Endothelial cell (in vitro differentiated cells): ENCODE data around the gene KCNE3. TPM values are rescaled to one million over a fixed set of nuclear protein-coding genes. Genes with fewer than 3 reads are reported as not detected.

Experiments used
- DNase-seq: peaks from one replicate; pipeline ENCODE4 v3.0.0; 2021; ENCODE audit warnings: low spot score
- H3K27ac Mint-ChIP-seq: one replicate; pipeline ENCODE4 v1.8.0; 2021; ENCODE audit warnings: mixed read lengths, inconsistent platforms; ENCODE audit not compliant: unreplicated experiment
- H3K27me3 Mint-ChIP-seq: one replicate; pipeline ENCODE4 v1.8.0; 2021; ENCODE audit warnings: mild to moderate bottlenecking, moderate library complexity, mixed read lengths, inconsistent platforms; ENCODE audit not compliant: unreplicated experiment
- H3K36me3 Mint-ChIP-seq: one replicate; pipeline ENCODE4 v1.8.0; 2021; ENCODE audit warnings: mild to moderate bottlenecking, low read depth, mixed read lengths, inconsistent platforms; ENCODE audit not compliant: unreplicated experiment
- H3K4me1 Mint-ChIP-seq: one replicate; pipeline ENCODE4 v1.8.0; 2021; ENCODE audit warnings: mild to moderate bottlenecking, mixed read lengths, inconsistent platforms; ENCODE audit not compliant: unreplicated experiment
- H3K4me3 Mint-ChIP-seq: one replicate; pipeline ENCODE4 v1.8.0; 2021; ENCODE audit warnings: mild to moderate bottlenecking, mixed read lengths, inconsistent platforms; ENCODE audit not compliant: unreplicated experiment
- H3K9me3 Mint-ChIP-seq: one replicate; pipeline ENCODE4 v1.8.0; 2021; ENCODE audit warnings: mixed read lengths, inconsistent platforms; ENCODE audit not compliant: unreplicated experiment
- CTCF ChIP-seq: fragments of 200-600 bp; sonication (generic); IDR thresholded peaks from one replicate; pipeline ENCODE4 v1.5.0; 2021; ENCODE audit warnings: antibody characterized with exemption; ENCODE audit not compliant: unreplicated experiment
- total RNA-seq: library from RNA; stranded (reverse); fragmentation: NEBNext Ultra II Directional; extraction: Animal tissue kit (Norgen Biotek cat#: 25700); gene quantifications from one replicate; pipeline ENCODE4 v1.2.1, GENCODE V29; 2021; ENCODE audit not compliant: unreplicated experiment

KCNE3 gene
- total RNA-seq, 1 donor from 2014 or later, result 29.4 TPM

- H3K27ac Mint-ChIP-seq, result no peak overlapping the region
- no peaks in the 10 kb centered on the region for H3K36me3 Mint-ChIP-seq
- H3K4me3 Mint-ChIP-seq, result peak overlapping the region; percentile 66
- peaks cover 35% of the 10 kb centered on the region for H3K4me1 Mint-ChIP-seq
- DNase-seq, result no peak
- TF ChIP-seq CTCF, result no peak
- no peaks in the 10 kb centered on the region for H3K27me3 Mint-ChIP-seq
- H3K9me3 Mint-ChIP-seq, result no peaks in the 10 kb centered on the region
These were observed 24.7 kb upstream of the KCNE3 start for GRCh38 chr11:74492084-74492483.

GRCh38 chr11:74490941-74491340, 23.6 kb upstream of the KCNE3 start:
- DNase-seq, result no peak
- TF ChIP-seq CTCF, result no peak
- Mint-ChIP-seq H3K9me3 (no peaks in the 10 kb centered on the region), H3K27me3 (no peaks in the 10 kb centered on the region), H3K27ac (no peak overlapping the region), H3K36me3 (no peaks in the 10 kb centered on the region), H3K4me3 (no peak overlapping the region), H3K4me1 (peaks cover 46% of the 10 kb centered on the region)

- DNase-seq, result no peak
- no peaks in the 10 kb centered on the region for H3K36me3 Mint-ChIP-seq
- H3K27ac Mint-ChIP-seq, result no peak overlapping the region
- H3K4me3 Mint-ChIP-seq, result no peak overlapping the region
- H3K9me3 Mint-ChIP-seq, result no peaks in the 10 kb centered on the region
- H3K27me3 Mint-ChIP-seq, result no peaks in the 10 kb centered on the region
- TF ChIP-seq CTCF, result no peak
- H3K4me1 Mint-ChIP-seq, result peaks cover 53% of the 10 kb centered on the region
These were observed 20.5 kb upstream of the KCNE3 start for GRCh38 chr11:74487875-74488274.

GRCh38 chr11:74485868-74486267, 18.5 kb upstream of the KCNE3 start:
- H3K27me3 Mint-ChIP-seq, result no peaks in the 10 kb centered on the region
- no peaks in the 10 kb centered on the region for H3K36me3 Mint-ChIP-seq
- no peak for DNase-seq
- TF ChIP-seq CTCF, result no peak
- H3K4me1 Mint-ChIP-seq, result peaks cover 42% of the 10 kb centered on the region
- H3K27ac Mint-ChIP-seq, result peak overlapping the region; percentile 58
- no peak overlapping the region for H3K4me3 Mint-ChIP-seq
- H3K9me3 Mint-ChIP-seq, result no peaks in the 10 kb centered on the region

- no peak overlapping the region for H3K27ac Mint-ChIP-seq
These were observed 13.5 kb upstream of the KCNE3 start for GRCh38 chr11:74480688-74481417.

More at GRCh38 chr11:74480688-74481417, 13.5 kb upstream of the KCNE3 start:
- H3K36me3 Mint-ChIP-seq, result no peaks in the 10 kb centered on the region
- H3K27me3 Mint-ChIP-seq, result no peaks in the 10 kb centered on the region
- TF ChIP-seq CTCF, result no peak
- H3K4me3 Mint-ChIP-seq, result no peak overlapping the region
- H3K4me1 Mint-ChIP-seq, result peaks cover 16% of the 10 kb centered on the region
- H3K9me3 Mint-ChIP-seq, result no peaks in the 10 kb centered on the region
- no peak for DNase-seq
